PC-9 (cell line): ENCODE results near the gene NAA20.

Experiments used
- CTCF ChIP-seq: fragments of 200-600 bp; sonication (generic); conservative IDR thresholded peaks from 2 replicates; pipeline ENCODE4 v1.6.1; 2017; ENCODE audit warnings: mixed run types, antibody characterized with exemption, mild to moderate bottlenecking, moderate library complexity
- EZH2 ChIP-seq: fragments of 200-600 bp; sonication (generic); IDR thresholded peaks from 2 replicates; pipeline ENCODE4 v1.8.0; 2017; ENCODE audit warnings: antibody characterized with exemption, low read depth

DNA sequence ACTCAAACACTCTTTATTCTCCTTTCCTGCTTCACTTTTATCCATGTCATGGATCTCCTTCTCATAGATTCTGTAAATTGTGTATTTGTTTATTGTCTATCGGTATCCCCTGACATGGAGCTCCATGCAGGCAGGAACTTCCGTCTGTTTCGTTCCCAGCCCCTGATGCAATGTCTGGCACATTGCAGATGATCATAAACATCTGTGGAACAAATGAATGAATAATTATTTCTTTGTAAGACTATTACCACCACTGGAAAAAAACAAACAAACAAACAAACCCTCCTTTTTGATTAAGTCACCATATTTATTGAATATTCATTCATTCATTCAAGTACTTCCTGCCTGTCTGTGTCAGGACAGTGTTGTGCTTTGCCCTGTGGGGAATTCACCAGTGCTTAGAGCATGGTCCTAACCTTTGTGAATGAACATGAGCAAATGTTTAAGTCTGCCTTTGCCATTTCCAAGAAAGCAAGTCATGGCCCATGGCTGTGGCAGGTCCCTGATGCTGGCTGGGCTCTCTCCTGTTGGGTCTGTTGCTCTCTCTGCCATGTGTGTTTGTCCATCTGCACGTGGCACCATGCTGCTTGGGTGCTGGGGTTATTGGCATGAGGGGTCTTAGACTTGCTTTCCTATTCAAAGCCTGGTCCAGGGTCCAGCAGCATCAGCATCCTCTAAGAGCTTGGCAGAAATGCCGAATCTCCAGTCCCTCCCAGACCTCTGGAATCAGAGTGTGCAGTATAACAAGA, 47.5 kb upstream of the NAA20 start:
- TF ChIP-seq CTCF (no peak), EZH2 (no peak)
